ENCODE results near the gene EMILIN2.

DNA sequence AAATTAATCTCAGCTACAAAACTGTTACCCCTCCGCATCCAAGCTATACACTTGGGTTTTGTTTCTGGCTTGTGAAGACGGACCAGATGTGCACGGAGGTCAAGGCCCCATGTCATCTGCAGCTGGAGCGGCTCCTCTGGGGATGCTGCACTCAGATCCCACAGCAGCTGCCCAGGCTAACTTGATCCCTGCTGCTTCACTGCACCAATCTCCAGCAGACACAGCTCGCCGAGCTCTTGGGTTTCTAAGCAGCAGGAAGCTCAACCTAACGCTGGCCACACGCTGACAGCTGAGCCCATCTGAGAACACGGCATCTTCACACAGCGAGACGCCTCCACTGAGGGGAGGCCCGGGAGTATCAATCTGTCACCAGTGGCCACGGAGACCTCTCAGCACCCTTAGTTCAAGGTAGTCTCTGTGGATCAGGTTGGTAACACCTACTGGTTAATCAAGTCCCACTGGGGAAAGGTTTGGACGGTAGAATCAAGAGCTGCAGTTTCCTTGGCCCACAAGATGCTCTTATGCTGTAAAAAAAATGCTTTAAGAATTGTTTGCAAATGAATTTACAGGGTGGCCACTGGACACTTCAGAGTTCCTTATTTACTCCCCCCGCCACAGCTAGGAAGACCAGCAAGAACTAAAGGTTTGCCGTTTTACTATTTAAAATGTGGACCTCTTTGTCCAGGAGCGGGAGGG lies 67.5 kb downstream of the EMILIN2 start:
- TF ChIP-seq, protein P1, sequence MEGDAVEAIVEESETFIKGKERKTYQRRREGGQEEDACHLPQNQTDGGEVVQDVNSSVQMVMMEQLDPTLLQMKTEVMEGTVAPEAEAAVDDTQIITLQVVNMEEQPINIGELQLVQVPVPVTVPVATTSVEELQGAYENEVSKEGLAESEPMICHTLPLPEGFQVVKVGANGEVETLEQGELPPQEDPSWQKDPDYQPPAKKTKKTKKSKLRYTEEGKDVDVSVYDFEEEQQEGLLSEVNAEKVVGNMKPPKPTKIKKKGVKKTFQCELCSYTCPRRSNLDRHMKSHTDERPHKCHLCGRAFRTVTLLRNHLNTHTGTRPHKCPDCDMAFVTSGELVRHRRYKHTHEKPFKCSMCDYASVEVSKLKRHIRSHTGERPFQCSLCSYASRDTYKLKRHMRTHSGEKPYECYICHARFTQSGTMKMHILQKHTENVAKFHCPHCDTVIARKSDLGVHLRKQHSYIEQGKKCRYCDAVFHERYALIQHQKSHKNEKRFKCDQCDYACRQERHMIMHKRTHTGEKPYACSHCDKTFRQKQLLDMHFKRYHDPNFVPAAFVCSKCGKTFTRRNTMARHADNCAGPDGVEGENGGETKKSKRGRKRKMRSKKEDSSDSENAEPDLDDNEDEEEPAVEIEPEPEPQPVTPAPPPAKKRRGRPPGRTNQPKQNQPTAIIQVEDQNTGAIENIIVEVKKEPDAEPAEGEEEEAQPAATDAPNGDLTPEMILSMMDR (IDR thresholded peaks at IDR 0.05) = no peak
- no peak for TF ChIP-seq POLR2A (IDR thresholded peaks at IDR 0.05)
